Tibial nerve (tissue), 4 donors: Measurements from ENCODE around the gene ZMIZ2.

Experiments
- CTCF ChIP-seq, 5 experiments: fragments of 200-600 bp in 3 of 5; fragments of 450-650 bp in 2 of 5; sonication (generic) in 3 of 5; IDR thresholded peaks; one replicate each; pipeline ENCODE4 v1.5.1; 2016 to 2019; ENCODE audit warnings: antibody characterized with exemption in 5 of 5, mild to moderate bottlenecking in 3 of 5, moderate library complexity in 2 of 5
- EP300 ChIP-seq, 2 donors: sonication (generic); formaldehyde crosslinking; IDR thresholded peaks; one replicate each; pipeline ENCODE4 v1.6.1; 2017; ENCODE audit warnings: antibody characterized with exemption in 2 of 2, mild to moderate bottlenecking in 1 of 2
- POLR2A ChIP-seq, 2 donors: fragments of 450-650 bp; IDR thresholded peaks; one replicate each; pipeline ENCODE4 v1.6.1; 2017; ENCODE audit warnings: antibody characterized with exemption in 2 of 2, mild to moderate bottlenecking in 2 of 2, moderate library complexity in 2 of 2

GRCh38 chr7:44762300-44762699, 13.7 kb downstream of the ZMIZ2 start:
- TF ChIP-seq CTCF (IDR thresholded peaks at IDR 0.05): no peak
- no peak for TF ChIP-seq EP300 (IDR thresholded peaks at IDR 0.05)
- no peak for TF ChIP-seq POLR2A (IDR thresholded peaks at IDR 0.05)
